GM20000 (cell line): ENCODE measurements around the gene FBXW12.
"Not testable (repeated sequence)": the region's sequence is repeated elsewhere in the genome, so short reads cannot be mapped to it uniquely, and the experiment has no call there.

Experiments
- DNase-seq: peaks from one replicate; pipeline ENCODE4 v3.0.0; 2012; ENCODE audit warnings: low spot score
- TF ChIP-seq, protein P1 (sequence below): IDR thresholded peaks from 2 replicates; pipeline ENCODE4 v1.5.1; 2012; ENCODE audit warnings: mild to moderate bottlenecking, control low read depth; ENCODE audit errors: extremely low read depth, missing control alignments

Gene FBXW12

GRCh38 chr3:48394391-48394790, 22.4 kb downstream of the FBXW12 start:
- no peak for DNase-seq
- TF ChIP-seq, protein P1, sequence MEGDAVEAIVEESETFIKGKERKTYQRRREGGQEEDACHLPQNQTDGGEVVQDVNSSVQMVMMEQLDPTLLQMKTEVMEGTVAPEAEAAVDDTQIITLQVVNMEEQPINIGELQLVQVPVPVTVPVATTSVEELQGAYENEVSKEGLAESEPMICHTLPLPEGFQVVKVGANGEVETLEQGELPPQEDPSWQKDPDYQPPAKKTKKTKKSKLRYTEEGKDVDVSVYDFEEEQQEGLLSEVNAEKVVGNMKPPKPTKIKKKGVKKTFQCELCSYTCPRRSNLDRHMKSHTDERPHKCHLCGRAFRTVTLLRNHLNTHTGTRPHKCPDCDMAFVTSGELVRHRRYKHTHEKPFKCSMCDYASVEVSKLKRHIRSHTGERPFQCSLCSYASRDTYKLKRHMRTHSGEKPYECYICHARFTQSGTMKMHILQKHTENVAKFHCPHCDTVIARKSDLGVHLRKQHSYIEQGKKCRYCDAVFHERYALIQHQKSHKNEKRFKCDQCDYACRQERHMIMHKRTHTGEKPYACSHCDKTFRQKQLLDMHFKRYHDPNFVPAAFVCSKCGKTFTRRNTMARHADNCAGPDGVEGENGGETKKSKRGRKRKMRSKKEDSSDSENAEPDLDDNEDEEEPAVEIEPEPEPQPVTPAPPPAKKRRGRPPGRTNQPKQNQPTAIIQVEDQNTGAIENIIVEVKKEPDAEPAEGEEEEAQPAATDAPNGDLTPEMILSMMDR: no peak

- DNase-seq: no peak
- TF ChIP-seq, protein P1: no peak
Observed at GRCh38 chr3:48395714-48396113, 23.7 kb downstream of the FBXW12 start.

DNA sequence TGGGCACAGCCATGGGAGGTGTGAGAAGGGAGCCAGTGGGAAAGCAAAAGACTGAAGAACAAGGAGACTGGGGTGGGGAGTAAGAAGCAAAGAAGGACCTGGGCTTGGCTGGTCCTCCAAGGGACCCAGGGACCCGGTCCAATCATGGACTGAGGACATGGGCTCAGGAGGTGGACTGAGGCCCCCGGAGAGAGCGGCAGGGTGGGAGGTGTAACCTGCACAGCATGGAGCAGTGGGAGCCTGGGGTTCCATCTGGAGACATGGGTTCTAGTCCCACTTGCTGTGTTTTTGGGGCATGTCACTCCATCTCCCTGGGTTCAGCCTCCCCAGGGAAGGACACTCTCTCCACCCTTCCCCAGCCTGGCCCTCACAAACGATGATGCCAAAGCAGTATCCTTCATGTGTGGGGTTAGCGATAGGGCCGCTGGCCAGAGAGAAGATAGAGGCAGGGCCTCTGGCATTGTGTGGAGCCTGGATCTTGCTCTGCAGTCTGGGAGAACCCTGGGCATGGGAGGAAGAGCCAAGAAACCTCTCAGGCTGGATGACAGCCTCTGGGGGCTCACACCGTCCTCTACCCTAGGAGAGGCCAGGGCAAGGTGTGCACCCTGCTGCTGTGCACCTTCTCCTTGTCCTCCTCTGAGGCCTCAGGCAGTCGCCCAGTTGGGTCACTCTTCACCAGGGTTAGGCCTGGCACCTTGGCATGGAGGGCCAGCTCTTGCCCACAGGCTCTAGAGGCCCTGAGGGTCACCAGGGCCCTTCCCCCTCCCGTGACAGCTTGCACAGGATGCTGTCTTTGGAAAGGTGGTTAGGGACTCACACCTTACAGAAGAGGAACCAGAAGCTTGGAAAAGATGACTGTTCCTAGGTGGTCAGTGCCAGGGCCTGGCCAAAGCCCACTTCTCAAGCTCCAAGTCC, 26.0 kb downstream of the FBXW12 start:
- TF ChIP-seq, protein P1: no peak
- DNase-seq: no peak

DNA sequence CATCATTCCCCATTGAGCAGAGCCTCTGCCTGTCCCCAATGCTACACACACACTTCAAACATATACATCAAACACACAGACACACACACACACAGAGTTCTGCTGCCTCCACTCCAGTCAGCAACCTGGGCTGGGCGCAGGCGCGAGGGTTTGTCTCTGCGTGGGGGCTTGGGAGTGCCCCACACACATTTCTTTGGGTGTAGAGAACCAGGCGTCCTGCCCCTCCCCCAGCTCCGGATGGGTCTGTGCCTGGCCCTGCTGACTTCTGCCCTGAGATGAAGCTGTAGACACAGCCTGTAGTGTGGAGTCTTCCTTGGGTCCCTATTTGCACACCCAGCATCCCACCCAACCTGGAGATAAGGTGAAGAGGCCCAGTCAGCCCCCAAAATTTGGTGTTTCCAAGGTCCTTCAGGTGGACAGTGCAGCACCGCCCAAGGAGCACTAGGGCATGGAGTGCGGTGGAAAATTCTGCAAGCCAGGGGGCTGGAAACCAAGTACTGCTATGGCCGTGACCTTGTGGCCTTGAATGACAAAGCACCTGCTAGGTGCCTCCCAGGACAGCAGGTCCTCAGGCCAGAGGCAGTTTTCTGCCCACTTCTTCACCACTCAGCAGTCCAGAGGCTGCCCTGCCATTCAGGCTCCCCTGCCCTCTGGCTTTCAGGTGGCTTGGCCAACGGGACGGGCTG, 26.8 kb downstream of the FBXW12 start:
- DNase-seq: no peak
- TF ChIP-seq, protein P1: no peak

GRCh38 chr3:48399387-48400172, 27.6 kb downstream of the FBXW12 start:
- TF ChIP-seq, protein P1: no peak
- DNase-seq: peak; percentile 5

DNA sequence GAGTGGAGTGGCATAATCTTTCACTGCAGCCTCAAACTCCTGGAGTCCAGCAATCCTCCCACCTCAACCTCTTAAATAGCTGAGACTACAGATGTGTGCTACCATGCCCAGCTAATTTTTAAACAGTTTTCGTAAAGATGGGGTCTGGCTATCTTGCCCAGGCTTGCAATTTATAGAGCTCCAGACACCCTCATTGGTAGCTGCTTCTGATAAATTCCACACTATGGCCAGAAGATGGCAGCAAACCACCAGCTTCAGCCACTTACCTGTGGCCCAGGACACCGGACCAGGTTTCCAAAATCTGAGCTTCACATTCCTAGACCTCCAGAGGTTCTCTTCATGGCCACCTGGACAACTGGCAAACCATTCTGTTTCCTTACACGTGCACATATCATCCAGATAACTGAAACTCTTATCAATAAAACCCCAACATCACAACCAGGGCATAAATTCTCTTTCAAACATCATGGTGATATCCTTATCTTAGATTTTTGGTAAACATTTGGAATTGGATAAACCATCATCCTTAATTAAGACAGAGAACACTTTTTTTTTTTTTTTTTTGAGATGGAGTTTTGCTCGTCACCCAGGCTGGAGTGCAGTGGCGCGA, 28.9 kb downstream of the FBXW12 start:
- TF ChIP-seq, protein P1: peak; percentile 63
- peak; percentile 86 for DNase-seq

DNA sequence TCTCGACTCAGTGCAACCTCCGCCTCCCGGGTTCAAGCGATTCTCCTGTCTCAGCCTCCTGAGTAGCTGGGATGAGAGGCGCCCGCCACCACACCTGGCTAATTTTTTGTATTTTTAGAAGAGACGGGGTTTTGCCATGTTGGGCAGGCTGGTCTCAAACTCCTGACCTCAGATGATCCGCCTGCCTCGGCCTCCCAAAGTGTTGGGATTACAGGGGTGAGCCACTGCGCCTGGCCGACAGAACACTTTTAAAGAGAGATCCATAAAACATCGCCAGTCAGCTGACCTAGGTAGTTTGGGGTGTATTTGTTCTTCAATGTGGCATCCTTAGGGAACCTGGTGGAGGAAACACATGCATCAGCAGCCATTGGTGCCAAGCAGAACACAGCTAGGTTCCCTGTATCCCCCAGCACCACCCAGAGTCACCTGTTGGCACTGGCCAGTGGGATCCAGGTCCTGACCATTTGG, 29.4 kb downstream of the FBXW12 start:
- not testable (repeated sequence) for DNase-seq
